ENCODE data around the gene POLDIP3.

The POLDIP3 gene

DNA sequence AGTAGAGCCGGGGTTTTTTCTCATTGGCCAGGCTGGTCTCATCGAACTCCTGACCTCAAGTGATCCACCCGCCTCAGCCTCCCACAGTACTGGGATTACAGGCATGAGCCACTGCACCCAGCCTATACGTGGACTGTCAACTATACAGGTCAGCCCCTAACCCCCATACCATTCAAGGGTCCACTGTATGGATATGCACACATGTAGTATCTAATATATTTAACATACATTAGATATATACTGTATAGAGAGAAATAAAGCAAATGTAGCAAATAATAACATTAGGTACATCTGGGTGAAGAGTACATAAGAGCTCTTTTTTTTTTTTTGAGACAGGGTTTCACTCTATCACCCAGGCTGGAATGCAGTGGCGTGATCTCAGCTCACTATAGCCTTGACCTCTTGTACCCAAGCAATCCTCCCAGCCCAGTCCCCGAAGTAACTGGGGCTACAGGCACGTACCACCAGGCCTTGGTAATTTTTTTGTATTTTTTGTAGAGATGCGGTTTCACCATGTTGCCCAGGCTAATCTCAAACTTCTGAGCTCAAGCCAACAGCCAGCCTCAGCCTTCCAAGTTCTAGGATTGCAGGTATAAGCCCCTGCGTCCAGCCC is 27.2 kb upstream of the POLDIP3 start:
- DNase-seq: no peak

DNA sequence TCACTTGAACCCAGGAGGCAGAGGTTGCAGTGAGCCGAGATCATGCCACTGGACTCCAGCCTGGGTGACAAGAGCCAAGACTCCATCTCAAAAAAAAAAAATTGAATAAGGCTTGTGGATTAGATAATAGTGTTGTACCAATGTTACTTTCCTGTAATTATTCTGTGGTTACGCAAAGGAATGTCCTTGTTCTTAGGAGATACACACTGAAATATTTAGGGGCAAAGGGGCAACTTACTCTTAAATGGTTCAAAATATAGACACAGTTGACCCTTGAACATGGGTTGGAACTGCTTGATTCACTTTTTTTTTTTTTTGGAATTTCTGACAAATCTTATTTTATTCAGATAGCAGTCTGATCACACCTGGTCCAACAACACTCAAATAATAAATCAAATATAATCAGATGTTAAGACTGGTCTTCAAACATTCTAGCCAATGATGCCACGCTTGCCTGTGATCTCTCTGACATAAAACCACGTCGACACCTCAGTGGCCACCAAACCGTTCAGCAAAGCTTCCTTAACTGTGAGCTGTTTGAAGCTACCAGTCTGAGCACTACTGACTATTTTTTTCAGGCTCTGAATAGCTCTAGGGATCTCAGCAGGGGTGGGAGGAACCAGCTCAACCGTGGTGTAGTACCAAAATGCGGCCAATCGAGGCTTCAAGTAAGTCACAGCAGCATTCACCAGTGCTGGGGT is 25.0 kb upstream of the POLDIP3 start:
- DNase-seq: no peak

DNA sequence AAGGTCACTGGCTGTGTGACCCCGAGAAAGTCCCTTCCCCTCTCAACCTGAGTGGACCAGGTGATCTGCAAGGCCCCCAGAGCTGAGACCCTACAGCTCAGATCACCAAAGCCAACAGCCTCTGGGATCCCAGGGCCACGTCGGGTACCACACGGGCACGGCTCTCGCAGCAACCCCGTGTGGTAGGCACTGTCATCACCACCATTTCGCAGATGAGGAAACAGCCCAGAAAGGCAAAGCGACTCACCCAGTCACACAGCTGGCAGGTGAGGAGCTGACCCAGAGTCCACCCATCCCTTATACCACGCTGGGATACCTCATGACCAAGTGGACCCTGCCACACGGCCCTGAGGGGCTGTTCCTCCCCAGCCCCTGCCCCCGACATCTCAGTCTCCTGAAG is 22.9 kb upstream of the POLDIP3 start:
- no peak for DNase-seq

DNA sequence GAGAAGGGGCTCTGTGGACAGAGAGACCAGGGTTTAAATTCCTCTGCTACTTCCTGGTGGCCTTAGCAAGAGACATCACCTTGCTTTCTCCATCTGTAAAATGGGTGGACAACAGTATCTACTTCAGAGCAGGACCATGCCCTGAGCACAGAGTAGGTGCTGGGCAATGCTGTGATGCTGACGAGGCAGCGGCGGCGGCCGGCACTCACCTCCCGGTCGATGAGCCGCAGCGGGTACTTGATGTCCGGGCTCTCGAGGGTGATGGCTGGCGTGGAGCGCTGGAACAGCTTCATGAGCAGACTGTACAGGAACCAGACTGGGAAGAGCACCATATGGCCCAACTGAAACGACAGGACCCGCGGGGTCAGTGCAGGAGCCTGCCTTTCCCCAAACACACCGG is 21.8 kb upstream of the POLDIP3 start:
- no peak for DNase-seq

DNA sequence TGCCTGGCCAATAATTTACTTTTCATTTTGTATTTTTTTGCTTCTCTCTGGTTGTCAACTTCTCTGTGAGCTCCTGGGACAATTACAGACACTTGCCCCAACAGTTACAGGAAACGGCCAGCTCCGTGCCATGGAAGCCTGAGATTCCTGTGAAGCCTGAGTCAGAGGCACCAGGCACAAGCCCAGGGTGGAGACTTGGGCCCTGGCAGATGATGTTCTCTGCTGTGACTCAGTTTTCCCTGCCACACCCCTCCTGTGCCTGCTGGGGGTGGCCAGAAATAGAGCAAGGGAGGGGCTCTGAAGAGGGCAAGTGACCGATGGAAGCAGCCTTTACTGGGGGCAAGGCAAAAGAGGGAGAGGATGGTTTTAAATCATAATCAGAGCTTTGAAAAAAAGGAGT is 20.8 kb upstream of the POLDIP3 start:
- DNase-seq: no peak

DNA sequence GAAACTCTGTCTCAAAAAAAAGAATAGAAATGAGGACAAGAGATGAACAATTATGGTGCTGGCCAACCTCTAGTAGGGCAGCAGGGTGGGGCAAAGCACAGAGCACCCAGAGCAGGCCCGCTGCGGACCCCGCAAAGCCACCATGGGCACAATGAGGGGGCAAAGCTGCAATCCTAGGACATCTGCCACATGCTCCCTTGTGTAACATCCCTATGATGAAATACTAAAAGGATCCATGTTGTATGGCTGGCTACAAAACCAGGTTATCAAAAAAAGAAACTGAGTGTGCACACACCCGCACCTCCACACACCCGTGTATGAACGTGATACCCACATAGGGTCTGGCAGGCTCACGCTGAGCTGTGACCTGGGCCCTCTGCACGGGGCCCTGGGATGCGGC is 18.3 kb upstream of the POLDIP3 start:
- DNase-seq: no peak

DNA sequence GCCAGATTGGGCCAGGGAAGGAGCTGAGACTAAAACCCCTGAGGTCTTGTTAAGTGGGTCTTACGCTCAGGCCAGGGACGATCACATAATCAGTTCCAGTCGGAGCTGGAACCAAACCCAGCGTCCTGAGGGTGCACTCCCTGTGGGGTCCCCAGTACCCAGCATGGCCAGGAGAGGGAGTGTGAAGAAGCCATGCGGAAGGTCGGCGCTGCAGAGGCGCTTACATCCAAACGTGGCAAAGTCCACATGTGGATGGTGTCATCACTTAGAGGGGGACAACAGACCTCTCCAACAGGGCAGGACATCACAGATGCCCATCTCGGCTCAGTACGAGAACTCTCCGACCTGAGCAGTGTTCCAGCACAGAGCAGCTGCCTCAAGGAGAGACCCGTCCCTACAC is 17.4 kb upstream of the POLDIP3 start:
- DNase-seq: no peak

DNA sequence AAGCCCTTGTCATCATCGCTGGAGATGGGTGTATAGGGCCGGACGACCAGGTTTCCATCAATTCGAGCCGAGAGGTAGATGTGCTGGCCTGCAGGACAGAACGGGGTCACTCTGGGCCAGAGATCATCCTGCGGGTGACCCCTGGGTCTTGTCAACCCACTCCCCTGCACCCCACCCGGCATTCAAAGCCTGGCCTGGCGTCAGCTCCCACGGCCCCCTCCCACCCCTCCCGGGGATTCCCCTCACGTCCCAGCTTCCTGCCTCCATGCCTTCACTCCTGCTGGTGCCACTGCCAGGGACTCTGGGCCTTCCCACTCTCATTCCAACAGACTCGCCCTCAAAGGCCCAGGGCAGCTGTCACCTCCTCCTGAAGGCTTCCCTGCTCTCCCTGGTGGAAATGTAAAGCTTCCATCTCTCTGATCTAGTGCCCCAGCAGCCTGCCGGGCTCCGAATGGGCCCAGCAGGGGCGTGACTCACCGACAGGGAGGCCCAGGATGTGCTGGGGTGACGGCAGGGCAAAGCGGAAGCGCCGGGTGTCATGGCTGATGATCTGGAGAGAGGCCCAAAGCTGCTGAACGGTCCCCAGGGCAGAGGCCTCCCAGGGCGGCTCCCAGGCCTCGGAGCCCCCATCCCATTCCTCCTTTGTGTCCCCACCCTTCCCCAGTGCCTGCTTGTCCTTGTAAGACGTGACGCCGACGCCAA is 16.4 kb upstream of the POLDIP3 start:
- no peak for DNase-seq

DNA sequence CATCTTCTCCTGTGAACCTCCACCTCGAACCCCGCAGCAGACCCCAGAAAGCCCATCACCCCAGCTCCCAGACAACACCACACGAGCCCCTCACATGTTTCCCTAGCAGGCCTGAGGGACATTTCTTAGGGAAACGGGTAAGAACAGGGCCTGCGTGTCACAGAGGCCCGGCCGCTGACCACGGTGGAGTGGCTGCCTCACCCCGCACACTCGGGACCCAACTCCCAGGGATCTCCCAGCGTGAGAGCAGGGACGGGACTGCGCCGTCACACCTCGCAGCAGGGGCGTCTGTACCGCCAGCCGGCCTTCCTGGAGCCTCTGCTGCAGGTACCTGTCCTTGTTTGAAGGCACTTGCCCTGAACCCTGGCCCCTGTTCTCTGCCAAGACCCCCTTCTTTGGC is 15.5 kb upstream of the POLDIP3 start:
- no peak for DNase-seq

DNA sequence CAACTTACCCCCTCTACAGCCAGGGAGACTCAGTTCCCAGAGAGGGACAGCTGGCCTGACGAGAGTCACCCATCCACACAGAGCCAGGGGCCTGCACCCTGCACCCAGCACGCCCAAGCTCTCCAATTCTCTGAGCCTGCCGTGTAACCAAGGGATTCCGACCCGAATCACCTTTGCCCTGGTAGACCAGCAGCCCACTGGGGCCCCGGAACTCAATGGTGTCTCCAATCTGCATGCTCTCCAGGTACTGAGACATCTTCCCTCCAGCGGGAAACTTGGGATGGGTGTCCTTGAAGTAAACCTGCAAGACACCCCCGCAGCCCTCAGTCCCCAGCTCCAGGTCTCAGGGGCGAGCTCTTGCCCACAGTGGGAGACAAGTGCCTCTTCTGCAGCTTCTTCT is 13.3 kb upstream of the POLDIP3 start:
- no peak for DNase-seq

DNA sequence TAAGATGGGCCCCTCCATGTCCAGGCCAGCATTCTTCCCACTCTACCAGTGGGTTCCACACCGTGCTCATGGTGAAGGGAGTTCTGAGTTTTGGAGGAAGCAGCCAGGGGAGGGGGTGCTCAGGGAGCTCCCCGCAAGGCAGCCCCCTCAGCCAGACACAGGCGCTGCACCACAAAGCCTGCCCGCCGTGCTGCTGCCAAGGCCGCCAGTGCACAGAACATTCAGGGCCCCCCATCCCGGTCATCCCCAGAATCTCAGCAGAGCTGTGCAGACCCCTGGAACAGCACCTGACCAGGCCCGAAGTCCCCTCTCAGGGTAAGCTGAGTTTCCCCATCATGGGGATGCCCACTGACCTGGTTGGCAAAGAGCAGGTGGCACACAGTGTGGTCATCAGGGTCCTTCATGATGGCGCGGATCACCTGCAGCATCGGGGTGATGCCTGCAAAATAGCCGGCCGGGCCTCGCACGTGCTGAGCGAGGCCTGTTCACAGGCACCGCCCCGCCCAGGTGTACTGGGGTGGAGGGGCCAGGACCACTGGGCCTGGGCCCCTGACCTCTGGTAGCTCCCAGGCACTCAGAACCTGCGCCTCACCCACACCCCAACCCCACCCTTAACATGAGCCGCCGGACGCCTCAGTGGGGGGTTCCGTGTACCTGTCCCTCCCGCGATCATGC is 12.4 kb upstream of the POLDIP3 start:
- DNase-seq: no peak

DNA sequence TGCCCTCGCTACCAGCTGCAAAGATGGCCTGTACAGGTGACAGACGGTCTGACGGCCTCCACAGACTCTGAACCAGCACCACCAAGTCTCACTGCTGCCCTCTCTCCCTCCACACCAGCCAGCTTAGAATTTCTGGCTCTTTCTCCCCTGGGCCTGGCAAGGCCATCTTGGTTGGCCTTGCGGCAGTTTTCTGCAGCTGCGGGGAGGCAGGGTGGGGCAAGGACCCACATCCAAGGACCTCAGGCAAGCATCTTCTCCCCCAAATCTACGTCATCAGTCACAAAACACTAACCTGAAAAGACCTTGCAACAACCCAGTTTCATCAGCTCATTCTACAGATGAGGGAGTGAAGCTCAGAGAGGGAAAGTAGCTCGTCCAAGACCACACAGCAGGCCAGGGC is 11.7 kb upstream of the POLDIP3 start:
- DNase-seq: no peak

DNA sequence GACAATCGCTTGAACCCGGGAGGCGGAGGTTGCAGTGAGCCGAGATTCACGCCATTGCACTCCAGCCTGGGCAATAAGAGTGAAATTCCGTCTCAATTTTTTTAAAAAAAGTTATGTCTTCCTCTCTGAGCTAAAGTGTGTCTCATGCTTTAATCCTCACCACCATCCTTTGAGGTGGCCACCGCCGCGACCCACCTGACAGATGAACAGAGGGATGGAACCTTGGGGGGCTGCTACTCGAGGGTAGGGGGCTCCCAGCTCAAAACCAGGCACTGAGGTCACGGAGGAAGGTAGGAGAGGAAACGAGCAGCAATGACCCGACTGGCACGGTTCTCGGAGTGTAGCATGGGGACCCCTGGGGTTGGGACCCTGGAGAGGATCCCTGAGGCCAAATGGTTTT is 10.7 kb upstream of the POLDIP3 start:
- DNase-seq: no peak

DNA sequence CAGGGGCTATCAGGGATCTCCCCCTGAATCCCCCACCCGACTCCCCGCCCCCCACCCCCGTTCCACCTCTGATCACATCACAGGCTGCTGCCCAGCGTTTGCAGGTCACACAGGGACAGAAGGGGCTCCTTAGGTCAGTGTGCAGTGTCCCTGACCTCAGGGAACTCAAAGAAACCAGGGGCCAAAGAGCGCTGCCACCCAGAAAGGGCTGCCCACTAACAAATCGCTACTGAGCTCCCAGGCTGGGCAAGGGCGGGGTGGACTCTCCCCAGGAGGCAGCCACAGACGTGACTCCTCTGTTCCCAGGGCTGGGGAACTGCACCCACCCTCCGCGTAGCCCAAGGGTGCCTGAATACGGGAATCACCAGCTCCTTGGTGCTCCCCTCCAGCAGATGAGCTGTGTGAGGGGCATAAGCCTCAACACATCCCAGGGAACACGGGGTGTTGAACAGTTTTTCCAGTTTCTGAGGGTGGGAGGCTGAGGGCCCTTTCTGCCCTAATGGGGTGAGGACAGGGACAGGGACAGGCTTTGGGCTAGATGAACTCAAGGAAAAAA is 9.9 kb upstream of the POLDIP3 start:
- no peak for DNase-seq

DNA sequence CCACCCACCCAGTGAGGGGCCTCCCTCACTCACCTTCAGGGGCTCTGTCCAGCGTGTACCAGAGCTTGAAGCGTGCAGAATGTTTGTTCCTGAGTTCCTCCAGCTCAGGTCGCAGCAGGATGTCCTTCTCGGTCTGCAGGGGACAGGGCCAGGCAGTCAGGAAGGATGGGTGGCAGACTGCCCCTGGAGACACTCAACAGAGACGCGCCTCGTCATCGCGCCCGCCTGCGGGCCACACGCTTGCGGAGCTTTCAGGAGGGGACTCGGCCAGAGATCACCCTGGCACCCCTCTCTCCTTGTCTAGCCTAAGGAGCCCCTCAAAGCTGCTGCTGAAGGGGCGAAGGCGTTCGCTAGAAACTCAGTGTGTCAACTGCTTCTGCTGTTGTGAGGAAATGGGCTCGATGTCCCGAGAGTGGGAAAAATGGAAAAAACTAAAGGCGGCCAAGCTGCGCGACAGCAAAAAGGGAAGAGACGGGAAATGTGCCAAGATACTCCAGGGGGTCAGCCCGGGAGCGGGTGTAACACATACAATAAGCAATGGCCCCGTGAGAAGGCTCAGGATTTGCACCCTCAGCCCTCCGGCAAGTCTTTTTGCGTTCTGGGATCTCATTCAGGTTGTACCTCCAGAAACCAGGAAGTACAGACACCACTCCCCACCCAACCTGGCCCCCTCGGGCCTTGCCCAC is 9.2 kb upstream of the POLDIP3 start:
- no peak for DNase-seq

DNA sequence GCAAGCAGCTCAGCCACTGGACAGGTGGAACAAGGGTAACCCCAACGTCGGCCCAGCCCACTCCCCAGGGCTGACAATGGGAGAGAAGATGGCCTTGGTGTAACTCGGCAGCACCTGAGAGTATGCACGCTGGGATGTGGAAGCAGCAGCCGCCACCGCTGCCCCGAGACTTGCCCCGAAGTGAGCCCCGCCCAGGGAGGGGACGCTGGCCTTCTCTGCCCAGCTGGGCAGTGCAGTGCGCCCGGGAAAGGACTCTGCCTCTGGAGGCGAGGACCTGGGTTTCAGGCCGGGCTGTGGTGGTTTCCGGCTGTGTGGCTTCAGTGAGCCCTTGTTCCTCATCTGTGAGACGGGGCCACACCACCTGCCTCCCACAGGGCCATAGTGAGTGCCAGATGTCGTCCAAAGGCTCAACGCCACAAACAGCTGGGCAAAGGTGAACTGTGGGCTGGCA is 8.6 kb upstream of the POLDIP3 start:
- DNase-seq: no peak

DNA sequence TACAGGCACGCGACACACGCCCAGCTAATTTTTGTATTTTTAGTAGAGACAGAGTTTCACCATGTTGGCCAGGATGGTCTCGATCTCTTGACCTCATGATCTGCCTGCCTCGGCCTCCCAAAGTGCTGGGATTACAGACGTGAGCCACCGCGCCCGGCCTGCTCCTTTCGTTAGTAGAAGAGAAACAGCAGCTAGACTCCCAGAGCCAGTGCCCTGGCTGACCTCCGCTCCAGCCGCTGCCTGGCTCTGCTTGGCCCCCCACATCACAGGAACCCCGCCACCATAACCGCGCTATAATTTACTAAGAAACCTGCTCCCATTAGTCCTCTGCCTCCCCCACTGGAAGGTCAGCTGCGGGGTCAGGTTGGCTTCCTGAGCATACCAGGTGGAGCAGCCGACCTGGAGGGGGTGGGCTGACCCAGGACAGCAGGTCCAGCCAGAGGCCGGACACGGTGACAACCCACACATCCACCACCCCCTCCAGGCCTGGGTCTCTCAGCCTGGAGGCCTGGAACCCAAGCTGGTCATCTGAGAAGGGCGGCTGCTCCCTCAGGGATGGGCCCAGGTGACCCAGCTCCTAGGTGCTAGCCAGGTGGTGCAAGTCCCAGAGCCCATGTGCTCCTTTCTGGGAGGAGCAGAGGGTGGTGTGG is 7.5 kb upstream of the POLDIP3 start:
- DNase-seq: no peak

DNA sequence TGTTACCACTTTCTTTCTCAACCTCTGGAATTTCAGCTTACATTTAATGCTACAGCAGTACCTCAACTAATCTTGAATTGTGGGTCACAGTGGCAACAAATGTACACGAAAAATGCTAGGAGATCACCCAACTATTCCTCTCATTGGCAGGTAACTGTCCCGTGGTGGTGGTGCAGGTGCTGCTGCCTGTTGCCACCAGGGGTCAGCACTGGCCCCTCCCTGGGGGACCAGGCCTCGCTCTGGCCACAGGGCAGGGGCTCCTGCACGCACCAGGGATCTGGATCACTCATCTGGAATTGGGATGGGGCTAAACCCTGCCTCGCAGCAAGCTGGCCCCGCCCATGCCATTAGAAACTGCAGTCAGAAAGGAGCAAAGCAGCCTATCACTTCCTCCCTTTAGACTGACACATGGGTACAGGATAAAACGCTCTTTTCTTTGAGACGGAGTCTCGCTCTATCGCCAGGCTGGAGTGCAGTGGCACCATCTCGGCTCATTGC is 6.9 kb upstream of the POLDIP3 start:
- peak; percentile 13 for DNase-seq

DNA sequence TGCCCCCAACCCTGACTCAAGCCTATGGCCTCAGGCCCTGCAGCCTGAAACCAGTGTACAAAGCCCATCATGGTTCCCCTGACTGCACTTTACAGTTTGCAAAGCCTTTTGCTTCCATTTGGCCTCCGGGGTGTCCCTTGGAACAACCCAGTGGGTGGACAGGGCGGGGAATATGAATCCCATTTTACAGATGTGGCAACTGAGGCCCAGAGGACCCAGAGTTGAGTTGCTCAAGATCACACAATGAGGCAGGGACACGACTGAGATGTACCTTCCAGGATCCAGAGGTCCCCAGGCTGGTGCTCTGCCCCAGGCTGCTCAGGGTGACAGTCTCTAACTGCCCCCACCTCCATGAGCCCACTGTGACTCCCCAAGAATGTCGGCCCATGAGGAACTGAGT is 5.4 kb upstream of the POLDIP3 start:
- DNase-seq: no peak

DNA sequence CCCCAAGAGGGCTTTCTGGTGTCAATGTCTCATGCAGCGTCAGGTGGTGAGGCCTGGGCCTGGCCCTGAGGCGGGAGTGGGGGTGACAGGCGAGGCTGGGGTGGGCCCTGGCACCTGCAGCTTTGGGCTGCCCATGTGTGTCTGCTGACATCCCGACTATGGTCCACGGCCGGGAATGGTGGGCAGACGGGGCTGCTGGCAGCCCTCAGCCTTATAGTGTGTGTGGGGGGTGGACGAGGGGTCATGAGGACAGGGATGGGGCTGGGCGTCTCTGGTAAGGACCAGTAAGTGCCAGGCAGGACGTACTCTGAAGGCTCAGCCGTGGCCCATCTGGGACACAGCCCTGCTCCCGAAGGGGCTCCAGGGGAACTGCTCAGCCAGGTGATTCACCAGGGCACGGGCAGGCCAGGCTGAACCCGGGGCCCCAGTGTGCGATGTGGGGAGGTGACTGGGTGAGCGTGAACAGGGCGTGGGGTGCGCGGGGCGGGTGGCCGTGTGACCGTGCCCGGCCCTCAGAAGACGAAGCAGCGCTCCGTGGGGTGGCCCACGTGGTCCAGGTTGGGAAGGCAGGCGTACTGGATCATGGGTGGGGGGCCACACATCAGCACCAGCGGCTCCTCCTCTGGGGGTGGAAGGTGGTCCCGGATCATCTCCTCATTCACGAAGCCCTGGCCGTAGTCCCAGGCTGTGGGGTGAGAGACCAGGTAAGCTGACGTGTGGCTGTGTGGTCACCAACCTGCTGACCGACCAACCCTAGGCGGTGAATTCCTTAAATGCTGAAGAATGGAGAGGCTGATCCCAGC is 4.8 kb upstream of the POLDIP3 start:
- DNase-seq: no peak
